NK-92 (cell line): ENCODE results near the gene INPP5D.

Source experiments
- DNase-seq: peaks from one replicate; lab custom pipeline; 2025; ENCODE audit not compliant: unreplicated experiment; lab: John Stamatoyannopoulos, UW

The INPP5D gene

GRCh38 chr2:233075141-233075965 is 15.2 kb downstream of the INPP5D start:
- no peak for DNase-seq

- DNase-seq: no peak
These were observed 15.8 kb downstream of the INPP5D start for GRCh38 chr2:233075966-233076339.

- no peak for DNase-seq
These were observed 16.6 kb downstream of the INPP5D start for GRCh38 chr2:233076749-233077148.

DNA sequence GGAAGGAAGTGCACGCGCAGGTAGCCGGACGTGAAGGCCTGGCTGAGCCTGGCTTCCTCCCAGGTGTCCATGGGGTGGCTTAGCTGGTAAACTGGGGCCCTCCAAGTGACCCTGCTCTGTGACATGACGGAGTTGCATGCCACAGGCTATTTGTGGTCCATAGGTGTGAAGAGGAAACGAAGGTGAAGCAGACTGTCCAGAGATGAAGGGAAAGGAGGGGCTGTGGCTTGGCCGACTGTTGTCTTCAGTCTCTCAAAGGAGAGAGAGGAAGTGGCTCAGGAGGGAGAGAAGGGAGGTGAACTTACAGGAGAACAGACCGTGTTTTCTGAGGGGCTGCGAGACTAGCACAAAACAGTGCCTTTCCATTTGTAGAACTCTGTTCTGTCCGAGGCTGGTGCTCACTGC is 19.3 kb downstream of the INPP5D start:
- no peak for DNase-seq

- no peak for DNase-seq
These were observed 20.1 kb downstream of the INPP5D start for GRCh38 chr2:233079953-233080835.

DNA sequence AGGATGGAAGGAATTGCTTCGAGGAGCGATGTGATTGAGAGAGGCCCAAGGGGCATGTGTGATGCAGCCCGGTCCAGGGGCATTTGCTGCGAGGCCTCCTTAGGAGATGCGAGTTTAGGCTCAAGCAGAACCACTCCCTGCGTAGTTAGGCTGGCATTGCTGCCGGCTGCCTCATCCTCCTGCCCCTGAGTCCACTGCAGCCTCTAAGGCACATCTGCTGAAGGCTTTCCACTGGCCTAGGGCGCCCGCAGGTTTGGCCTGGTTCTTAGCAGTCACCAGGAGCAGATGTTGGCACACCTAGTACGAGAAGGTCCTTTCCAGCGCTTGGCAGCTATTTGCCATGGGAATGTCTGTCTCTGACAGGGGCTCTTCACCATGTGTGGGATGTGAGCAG is 20.7 kb downstream of the INPP5D start:
- DNase-seq: no peak

GRCh38 chr2:233081232-233081730 is 21.1 kb downstream of the INPP5D start:
- DNase-seq: no peak

DNA sequence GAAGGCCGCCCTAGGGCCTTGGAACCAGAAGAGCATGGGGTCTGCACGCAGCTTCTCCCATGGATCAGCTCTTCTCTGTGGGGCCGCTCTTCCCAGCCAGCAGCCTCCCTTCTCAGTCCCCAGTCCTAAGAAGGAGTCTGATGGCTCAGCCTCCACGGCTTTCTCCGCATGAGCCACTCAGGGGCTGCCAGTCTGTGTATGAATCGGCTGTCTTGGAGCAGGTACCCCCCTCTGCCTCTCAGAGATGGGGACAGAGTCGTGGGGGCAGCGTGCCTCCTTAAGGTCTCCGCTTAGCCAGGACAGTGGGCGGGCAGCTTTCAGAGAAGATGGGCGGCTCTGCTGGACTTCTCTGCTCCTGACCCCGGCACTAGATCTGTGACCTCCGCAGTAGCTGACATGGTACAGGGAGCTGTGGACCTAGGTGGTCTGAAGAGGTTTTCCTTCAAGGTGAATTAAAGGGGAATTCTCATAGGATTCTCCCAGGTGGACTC is 21.6 kb downstream of the INPP5D start:
- no peak for DNase-seq

DNA sequence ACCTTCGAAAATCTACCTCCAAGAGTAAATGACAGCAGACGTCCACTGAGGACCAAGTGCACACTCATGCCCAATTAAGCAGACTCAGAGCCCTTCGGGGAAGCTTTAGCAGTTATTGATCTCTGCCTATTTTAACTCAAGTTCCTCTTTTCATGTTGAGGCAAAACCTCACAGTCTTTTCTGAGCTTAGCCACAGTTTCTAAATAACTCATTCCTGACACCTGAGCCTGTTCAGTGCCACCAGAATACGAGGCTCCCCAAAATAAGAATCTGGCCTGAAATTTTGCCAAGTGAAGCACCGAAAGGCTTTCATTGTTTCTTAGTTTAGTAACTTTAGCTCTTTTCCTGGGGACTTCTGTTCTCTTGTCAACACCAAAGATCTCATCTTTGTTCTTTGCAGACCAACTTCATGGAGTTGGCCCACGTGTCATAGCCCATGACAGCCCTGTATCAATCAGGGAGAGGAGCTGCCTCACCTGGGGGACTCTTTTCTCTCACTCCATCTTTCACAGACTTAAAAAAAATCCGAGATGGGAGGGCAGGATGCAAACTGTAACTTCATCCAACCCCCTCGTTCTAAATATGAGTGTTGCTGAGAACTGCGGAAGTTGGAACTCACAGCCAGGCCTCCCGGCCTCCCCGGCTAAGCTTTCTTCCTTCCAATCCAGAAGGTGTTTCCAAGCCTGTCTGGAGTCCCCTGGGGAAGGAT is 22.2 kb downstream of the INPP5D start:
- DNase-seq: no peak

- no peak for DNase-seq
These were observed 23.0 kb downstream of the INPP5D start for GRCh38 chr2:233082931-233083755.

DNA sequence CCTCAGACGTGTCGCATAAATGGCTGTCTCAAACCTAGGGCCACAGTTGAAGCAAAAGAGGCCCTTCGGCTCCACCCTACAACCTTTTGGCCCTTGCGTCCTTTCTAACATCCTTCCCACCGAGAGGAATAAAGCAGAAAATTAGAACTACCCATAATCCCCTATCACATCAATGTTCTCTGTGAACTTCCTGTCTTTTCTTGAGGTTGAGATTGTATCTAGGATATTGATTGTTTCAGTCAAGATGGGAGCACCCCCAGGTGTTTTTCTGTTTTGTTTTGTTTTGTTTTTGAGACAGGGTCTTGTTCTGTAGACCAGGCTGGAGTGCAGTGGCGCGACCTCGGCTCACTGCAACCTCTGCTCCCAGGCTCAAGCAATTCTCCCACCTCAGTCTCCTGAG is 23.6 kb downstream of the INPP5D start:
- DNase-seq: no peak

DNA sequence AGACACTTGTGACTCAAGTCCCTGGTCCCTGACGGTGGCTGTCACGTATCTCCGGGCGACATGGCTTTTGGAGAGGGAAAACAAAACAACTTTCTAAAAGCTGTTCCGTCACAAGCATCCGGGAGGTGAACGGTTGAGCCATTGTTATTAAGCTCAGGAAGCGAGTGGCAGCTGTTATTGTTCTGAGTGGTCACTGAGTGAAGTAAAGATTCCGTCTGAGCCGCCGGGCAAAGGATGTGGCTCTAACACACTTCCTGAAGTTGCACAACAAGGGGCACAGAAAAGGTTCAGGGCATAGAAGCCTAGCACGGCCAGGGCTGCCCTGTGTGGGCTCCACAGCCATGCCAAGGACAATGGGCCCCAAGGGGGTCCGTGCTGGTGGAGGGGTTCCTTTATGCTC is 24.3 kb downstream of the INPP5D start:
- DNase-seq: no peak

DNA sequence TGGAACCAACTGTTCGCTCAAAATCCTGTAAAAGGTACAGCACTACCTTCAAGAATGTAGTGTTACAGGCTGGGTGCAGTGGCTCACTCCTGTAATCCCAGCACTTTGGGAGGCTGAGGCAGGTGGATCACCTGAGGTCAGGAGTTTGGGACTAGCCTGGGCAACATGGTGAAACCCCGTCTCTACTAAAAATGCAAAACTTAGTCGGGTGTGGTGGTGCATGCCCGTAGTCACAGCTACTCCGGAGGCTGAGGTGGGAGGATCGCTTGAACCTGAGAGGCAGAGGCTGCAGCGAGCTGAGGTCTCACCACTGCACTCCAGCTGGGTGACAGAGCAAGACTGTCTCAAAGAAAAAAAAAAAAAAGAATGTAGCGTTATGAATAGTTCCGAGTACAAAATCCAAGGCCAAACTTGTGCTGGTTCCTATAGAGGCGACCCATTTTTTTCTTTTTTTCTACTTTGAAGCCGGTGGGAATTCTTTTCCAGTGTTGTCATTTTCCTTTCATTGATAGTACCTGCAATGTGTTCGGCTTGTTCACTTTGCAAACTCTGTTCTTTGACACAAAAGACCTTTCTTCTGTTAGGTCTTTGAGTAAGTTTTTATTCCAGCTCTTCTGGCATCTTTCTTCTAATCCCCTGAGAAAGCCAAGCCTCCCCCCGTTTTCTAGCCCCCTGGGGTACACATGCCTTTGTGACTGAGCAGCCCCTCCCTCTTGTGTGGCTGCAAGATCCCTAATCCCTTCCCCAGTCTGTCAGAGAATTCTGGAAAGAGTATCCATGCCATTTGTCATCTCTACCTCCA is 25.1 kb downstream of the INPP5D start:
- no peak for DNase-seq

- no peak for DNase-seq
These were observed 25.7 kb downstream of the INPP5D start for GRCh38 chr2:233085839-233086150.

- no peak for DNase-seq
These were observed 27.6 kb downstream of the INPP5D start for GRCh38 chr2:233087713-233088112.

- no peak for DNase-seq
These were observed 28.8 kb downstream of the INPP5D start for GRCh38 chr2:233088972-233089345.

GRCh38 chr2:233089851-233090250 is 29.7 kb downstream of the INPP5D start:
- DNase-seq: no peak

DNA sequence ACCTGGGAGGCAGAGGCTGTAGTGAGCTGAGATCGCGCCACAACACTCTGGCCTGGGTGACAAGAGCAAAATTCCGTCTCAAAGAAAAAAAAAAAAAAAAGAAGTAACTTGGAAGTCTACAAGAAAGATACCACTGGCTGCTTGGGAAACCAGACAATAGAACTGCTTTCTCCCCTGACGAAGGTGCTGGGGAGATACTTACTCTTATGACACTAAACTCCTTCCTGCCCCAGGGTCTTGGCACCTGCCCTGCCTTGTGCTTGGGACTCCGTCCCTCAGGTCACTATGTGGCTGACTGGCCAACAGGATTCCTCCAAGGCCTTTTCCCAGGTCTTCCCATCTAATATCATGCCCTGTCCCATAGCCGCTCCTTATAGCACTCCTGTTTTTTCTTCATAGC is 30.7 kb downstream of the INPP5D start:
- no peak for DNase-seq

GRCh38 chr2:233091595-233092375 is 31.6 kb downstream of the INPP5D start:
- no peak for DNase-seq
